ENCODE measurements around the gene ARHGAP42.

- TF ChIP-seq ZNF565 (CRISPR knock-in tag; conservative IDR thresholded peaks at IDR 0.05; ENCODE audit: low read depth) (no peak), TSHZ2 (CRISPR knock-in tag; IDR thresholded peaks at IDR 0.05) (no peak), ZC3H10 (CRISPR knock-in tag; IDR thresholded peaks at IDR 0.05) (no peak), RARB (CRISPR knock-in tag; IDR thresholded peaks at IDR 0.05) (no peak), CREB5 (CRISPR knock-in tag; IDR thresholded peaks at IDR 0.05; ENCODE audit: low read depth) (no peak)
Observed at GRCh38 chr11:100860318-100861155, 173.4 kb downstream of the ARHGAP42 start.
